Measurements from ENCODE around the gene SPATA31C1. TPM values are rescaled to one million over a fixed set of nuclear protein-coding genes. Genes with fewer than 3 reads are reported as not detected.
"Not testable (repeated sequence)": the region's sequence is repeated elsewhere in the genome, so short reads cannot be mapped to it uniquely, and the experiment has no call there.

The SPATA31C1 gene
- total and polyA plus RNA-seq, 2 of the 8 experiments (the other 6 are each of a cell fraction or from before 2014, with no cell fraction given), result 0.15 TPM; not detected in 1

DNA sequence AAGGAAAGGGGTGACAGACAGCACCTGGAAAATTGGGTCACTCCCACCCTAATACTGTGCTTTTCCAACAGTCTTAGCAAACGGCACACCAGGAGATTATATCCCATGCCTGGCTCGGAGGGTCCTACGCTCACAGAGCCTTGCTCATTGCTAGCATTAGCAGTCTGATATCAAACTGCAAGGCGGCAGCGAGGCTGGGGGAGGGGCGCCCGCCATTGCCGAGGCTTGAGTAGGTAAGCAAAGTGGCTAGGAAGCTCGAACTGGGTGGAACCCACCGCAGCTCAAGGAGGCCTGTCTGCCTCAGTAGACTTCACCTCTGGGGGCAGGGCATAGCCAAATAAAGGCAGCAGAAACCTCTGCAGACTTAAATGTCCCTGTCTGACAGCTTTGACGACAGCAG lies 15.4 kb upstream of the SPATA31C1 start:
- H3K9me3 ChIP-seq (ENCODE audit: insufficient read depth in 2 of 2, low read depth in 1 of 2, low read length in 1 of 2), result peaks cover 7 to 13% of the 10 kb centered on the region in 2 experiments
- H3K18ac ChIP-seq (ENCODE audit: extremely low read depth, low read length); H4K8ac ChIP-seq (ENCODE audit: extremely low read depth, insufficient read depth, low read length); H3K14ac ChIP-seq (ENCODE audit: insufficient read length); H3K79me1 ChIP-seq (ENCODE audit: low read depth, low read length); H3K4ac ChIP-seq (replicated peaks; ENCODE audit: insufficient read length, low read depth, low read length); H3K56ac ChIP-seq (replicated peaks; ENCODE audit: insufficient read length, low read depth, low read length); H4K5ac ChIP-seq (ENCODE audit: insufficient read length, low read depth, low read length); DNase-seq (ENCODE audit: low read depth in 1 of 2, low spot score in 2 of 2); H2BK5ac ChIP-seq (ENCODE audit: low read depth, low read length); H3K4me1 ChIP-seq (replicated peaks in 1 of 4; ENCODE audit: control insufficient read depth in 3 of 4, insufficient read depth in 4 of 4, low read length in 3 of 4); H3K79me2 ChIP-seq (ENCODE audit: control insufficient read depth in 1 of 2, insufficient read depth in 2 of 2, low read length in 2 of 2); H3K36me3 ChIP-seq (ENCODE audit: control insufficient read depth in 2 of 4, insufficient read depth in 4 of 4, low read length in 3 of 4); POLR2A ChIA-PET (ENCODE audit: partially characterized antibody); H3K4me2 ChIP-seq (ENCODE audit: insufficient read depth in 1 of 2, low read depth in 2 of 2, low read length in 2 of 2); H3K9ac ChIP-seq (replicated peaks in 1 of 4; ENCODE audit: extremely low read depth in 1 of 4, low read depth in 3 of 4, low read length in 3 of 4); H3K27me3 ChIP-seq (replicated peaks in 1 of 4; ENCODE audit: control insufficient read depth in 3 of 4, extremely low read depth in 1 of 4, insufficient read depth in 3 of 4, low read length in 3 of 4); H2AK5ac ChIP-seq (ENCODE audit: low read depth, low read length); H3K23ac ChIP-seq (ENCODE audit: insufficient read length); H4K20me1 ChIP-seq (replicated peaks in 1 of 2; ENCODE audit: control insufficient read depth in 1 of 2, insufficient read depth in 2 of 2, low read length in 2 of 2); H4K91ac ChIP-seq (replicated peaks; ENCODE audit: insufficient read length, low read length); H2AFZ ChIP-seq (ENCODE audit: low read length); H2BK120ac ChIP-seq (replicated peaks; ENCODE audit: low read depth, low read length); H2BK15ac ChIP-seq (ENCODE audit: low read length); H3K23me2 ChIP-seq (ENCODE audit: low read depth, low read length); FAIRE-seq; H2BK12ac ChIP-seq (ENCODE audit: low read depth, low read length); H3K4me3 ChIP-seq (ENCODE audit: extremely low read depth in 1 of 4, insufficient read depth in 2 of 4, low read depth in 3 of 4, low read length in 4 of 4); CTCF ChIA-PET (ENCODE audit: partially characterized antibody); H2BK20ac ChIP-seq (ENCODE audit: low read length); H3K27ac ChIP-seq (ENCODE audit: low read depth, low read length): not testable (repeated sequence)
- 77% methylated on average over 11 of the region's 11 CpGs; no CpG with 5 or more reads in 1 of the 2 experiments for WGBS, 2 experiments (ENCODE audit: extremely low coverage in 1 of 2, insufficient coverage in 1 of 2, insufficient read length in 1 of 2, insufficient replicate concordance in 2 of 2, low coverage in 1 of 2, low lambda C conversion rate in 2 of 2, missing lambda C conversion rate in 1 of 2)
